HCT116 (cell line): ENCODE measurements around the gene WNT3A. TPM values are rescaled to one million over a fixed set of nuclear protein-coding genes. Genes with fewer than 3 reads are reported as not detected.

Experiments
- ATAC-seq: fragments of 200-7000 bp; cut with Tn5 transposase; 2 replicates; pipeline ENCODE4 v1.9.1; 2020; ENCODE audit warnings: mild to moderate bottlenecking, moderate library complexity
- BruUV-seq: library from RNA; stranded (reverse); fragments of 400-500 nt; replicated peaks from 2 replicates; lab custom pipeline; 2021; lab: Mats Ljungman, UMichigan
- CTCF ChIA-PET: fragments of 300-600 bp; sonication (Branson Sonifier 250); formaldehyde crosslinking; loops from one replicate; lab custom pipeline; 2021; ENCODE audit warnings: antibody characterized with exemption; lab: Charles Lee
- POLR2A ChIA-PET: fragments of 300-600, 350-600 bp; sonication (Branson Sonifier 250); formaldehyde crosslinking; loops from one replicate; lab custom pipeline; 2021; ENCODE audit warnings: antibody characterized with exemption; lab: Charles Lee
- RAD21 ChIA-PET, 2 experiments: fragments of 300-600 bp; sonication (Branson Sonifier 250); formaldehyde crosslinking; loops; one replicate each; lab custom pipeline; 2023; ENCODE audit warnings: low total read pairs in 2 of 2; ENCODE audit not compliant: uncharacterized antibody in 2 of 2, unreplicated experiment in 2 of 2, low non-redundant PET in 1 of 2; lab: Charles Lee
- DNase-seq: peaks from one replicate; pipeline ENCODE4 v3.0.0-alpha.2; 2010; ENCODE audit warnings: low read depth, low spot score
- H2AFZ ChIP-seq: fragments of 200-600 bp; shearing (Covaris generic), sonication (generic); 2 replicates; pipeline ENCODE4 v1.6.1; 2017; ENCODE audit warnings: low read depth, mixed run types, mixed read lengths, antibody characterized with exemption, low read length; ENCODE audit not compliant: poor library complexity, severe bottlenecking
- H3K27ac ChIP-seq: 2 replicates; pipeline ENCODE4 v1.5.1; 2012; ENCODE audit warnings: low read depth, low read length
- H3K27me3 ChIP-seq: fragments of 200-600 bp; sonication (generic); 2 replicates; pipeline ENCODE4 v1.6.1; 2016; ENCODE audit warnings: mixed run types, low read length, mixed read lengths; ENCODE audit not compliant: insufficient read depth
- H3K36me3 ChIP-seq, 2 experiments: fragments of 200-500 bp in 1 of 2; fragments of 200-600 bp in 1 of 2; sonication (Bioruptor generic) in 1 of 2; sonication (generic) in 1 of 2; 2 replicates each; pipeline versions ENCODE4 v1.5.1 to v1.6.1; 2014 to 2016; ENCODE audit warnings: low read length in 2 of 2, inconsistent platforms in 1 of 2, mixed read lengths in 1 of 2, mixed run types in 1 of 2; ENCODE audit not compliant: insufficient read depth in 2 of 2, control insufficient read depth in 1 of 2
- H3K4me1 ChIP-seq, 2 experiments: fragments of 200-600 bp in 1 of 2; sonication (generic) in 1 of 2; 2 replicates each; pipeline versions ENCODE4 v1.5.1 to v1.6.1; 2012 to 2017; ENCODE audit warnings: low read length in 2 of 2, inconsistent platforms in 1 of 2, mild to moderate bottlenecking in 1 of 2, mixed read lengths in 1 of 2, mixed run types in 1 of 2, moderate library complexity in 1 of 2; ENCODE audit not compliant: insufficient read depth in 2 of 2, control insufficient read depth in 1 of 2
- H3K4me2 ChIP-seq: fragments of 200-600 bp; sonication (generic); 2 replicates; pipeline ENCODE4 v1.6.1; 2017; ENCODE audit warnings: mixed run types, low read length, mixed read lengths
- H3K4me3 ChIP-seq, 2 experiments: fragments of 200-600 bp in 1 of 2; sonication (generic) in 1 of 2; replicated peaks in 1 of 2; 2 replicates each; pipeline ENCODE4 v1.5.1; 2011 to 2016; ENCODE audit warnings: low read length in 2 of 2, control low read depth in 1 of 2, low read depth in 1 of 2, mild to moderate bottlenecking in 1 of 2, mixed read lengths in 1 of 2, mixed run types in 1 of 2
- H3K79me2 ChIP-seq: fragments of 200-600 bp; sonication (generic); 2 replicates; pipeline ENCODE4 v1.6.1; 2017; ENCODE audit warnings: mild to moderate bottlenecking, mixed run types, low read length, moderate library complexity, mixed read lengths; ENCODE audit not compliant: insufficient read depth
- H3K9ac ChIP-seq: fragments of 200-600 bp; sonication (generic); 2 replicates; pipeline ENCODE4 v1.6.1; 2016; ENCODE audit warnings: low read length, mixed read lengths
- H3K9me2 ChIP-seq: fragments of 200-600 bp; sonication (generic), shearing (Covaris generic); 2 replicates; pipeline ENCODE4 v1.6.1; 2017; ENCODE audit warnings: mixed run types, mild to moderate bottlenecking, moderate library complexity; ENCODE audit not compliant: insufficient read depth
- H3K9me3 ChIP-seq, 2 experiments: fragments of 200-500 bp in 1 of 2; fragments of 200-600 bp in 1 of 2; sonication (Bioruptor generic) in 1 of 2; sonication (generic) in 1 of 2; 2 replicates each; pipeline ENCODE4 v1.6.1; 2014 to 2017; ENCODE audit warnings: low read length in 2 of 2, mixed read lengths in 2 of 2, inconsistent platforms in 1 of 2, low read depth in 1 of 2, mild to moderate bottlenecking in 1 of 2, mixed run types in 1 of 2, moderate library complexity in 1 of 2; ENCODE audit not compliant: control insufficient read depth in 1 of 2, insufficient read depth in 1 of 2
- H4K20me1 ChIP-seq: fragments of 200-600 bp; sonication (generic), shearing (Covaris generic); 2 replicates; pipeline ENCODE4 v1.6.1; 2017; ENCODE audit warnings: mixed run types, mild to moderate bottlenecking, moderate library complexity; ENCODE audit not compliant: insufficient read depth
- CBX3 ChIP-seq: IDR thresholded peaks from 2 replicates; pipeline ENCODE4 v1.6.1; 2012; ENCODE audit warnings: low read depth
- CEBPB ChIP-seq: IDR thresholded peaks from 2 replicates; pipeline ENCODE4 v1.6.1; 2012; ENCODE audit warnings: low read depth
- EGR1 ChIP-seq: IDR thresholded peaks from 2 replicates; pipeline ENCODE4 v1.6.1; 2012; ENCODE audit warnings: low read depth
- ELF1 ChIP-seq: IDR thresholded peaks from 2 replicates; pipeline ENCODE4 v1.6.1; 2012; ENCODE audit warnings: low read depth, borderline replicate concordance
- EZH2 ChIP-seq: fragments of 200-600 bp; sonication (generic); IDR thresholded peaks from 2 replicates; pipeline ENCODE4 v1.6.1; 2017; ENCODE audit warnings: antibody characterized with exemption, mixed run types
- EZH2phosphoT487 ChIP-seq: fragments of 200-600 bp; IDR thresholded peaks from 2 replicates; pipeline ENCODE4 v1.6.1; 2018; ENCODE audit warnings: antibody characterized with exemption, borderline replicate concordance
- JUND ChIP-seq: IDR thresholded peaks from 2 replicates; pipeline ENCODE4 v1.6.1; 2012
- POLR2A ChIP-seq: IDR thresholded peaks from 2 replicates; pipeline ENCODE4 v1.7.0; 2011; ENCODE audit warnings: borderline replicate concordance; ENCODE audit not compliant: insufficient read depth, insufficient read length; ENCODE audit errors: extremely low read depth
- RAD21 ChIP-seq: IDR thresholded peaks from 2 replicates; pipeline ENCODE4 v1.6.1; 2012; ENCODE audit warnings: low read depth, mild to moderate bottlenecking
- REST ChIP-seq: IDR thresholded peaks from 2 replicates; pipeline ENCODE4 v1.6.1; 2012; ENCODE audit warnings: low read depth
- TCF7L2 ChIP-seq: IDR thresholded peaks from 2 replicates; pipeline ENCODE4 v1.7.0; 2011; ENCODE audit warnings: borderline replicate concordance, inconsistent platforms; ENCODE audit not compliant: insufficient read depth, insufficient read length; ENCODE audit errors: extremely low read depth
- YY1 ChIP-seq: IDR thresholded peaks from 2 replicates; pipeline ENCODE4 v1.6.1; 2011; ENCODE audit warnings: low read length, low read depth, moderate library complexity, mild to moderate bottlenecking; ENCODE audit not compliant: insufficient replicate concordance; ENCODE audit errors: extremely low read depth
- ZFX ChIP-seq: fragments of 450-650 bp; IDR thresholded peaks from 2 replicates; pipeline ENCODE4 v1.6.1; 2017
- ZNF274 ChIP-seq: fragments of 200-500 bp; sonication (Bioruptor generic); IDR thresholded peaks from 2 replicates; pipeline ENCODE4 v1.6.1; 2014; ENCODE audit warnings: mild to moderate bottlenecking, low read depth, low read length, inconsistent platforms
- intact Hi-C: fragments of 100-400 bp; cut with micrococcal nuclease; formaldehyde crosslinking; loops from 2 replicates; pipeline ENCODE4 v1.10.0; 2022
- total RNA-seq: library from RNA; stranded (reverse); gene quantifications from one replicate; pipeline ENCODE4 v1.2.1, GENCODE V29; 2021; ENCODE audit not compliant: unreplicated experiment
- TF ChIP-seq, protein P1 (sequence below): IDR thresholded peaks from 2 replicates; pipeline ENCODE4 v1.6.1; 2011; ENCODE audit warnings: mild to moderate bottlenecking, low read length, moderate library complexity; ENCODE audit not compliant: insufficient replicate concordance; ENCODE audit errors: extremely low read depth

The WNT3A gene
- total RNA-seq, 1 experiment from 2014 or later = 3.7 TPM

DNA sequence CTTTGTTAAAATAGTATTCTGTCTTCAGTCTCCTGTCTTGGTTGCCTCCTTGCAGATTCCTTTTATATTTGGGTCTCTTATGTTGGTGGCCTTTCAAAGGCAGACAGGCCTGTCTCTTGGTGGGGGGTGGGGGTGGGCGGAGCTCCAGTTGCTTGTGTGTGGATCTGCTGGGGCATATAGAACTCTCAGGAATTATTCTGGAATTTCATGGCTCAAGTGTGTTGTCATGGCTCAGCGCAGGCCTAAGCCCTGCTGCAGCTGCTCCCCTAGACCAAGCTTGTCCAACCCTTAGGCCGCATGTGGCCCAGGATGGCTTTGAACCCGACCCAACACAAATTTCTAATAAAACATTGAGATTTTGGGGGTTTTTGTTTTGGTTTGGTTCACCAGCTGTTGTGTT is 88.4 kb downstream of the WNT3A start:
- no peak for ATAC-seq
- POLR2A ChIA-PET = no interaction called here
- peaks cover 15 to 73% of the 10 kb centered on the region in 2 experiments for H3K36me3 ChIP-seq

GRCh38 chr1:228095938-228096337 is 89.1 kb downstream of the WNT3A start:
- RAD21 ChIA-PET = no interaction called here
- no peak overlapping the region for H2AFZ ChIP-seq
- peaks cover 21% of the 10 kb centered on the region; the same call in 1 of the 2 replicates for H4K20me1 ChIP-seq
- H3K79me2 ChIP-seq = peaks cover 97% of the 10 kb centered on the region
- BruUV-seq = no TSS peak
- peaks cover 10 to 19% of the 10 kb centered on the region in 2 experiments; a peak in 2 of 4 replicates for H3K9me3 ChIP-seq
- no peak overlapping the region for H3K4me3 ChIP-seq
- H3K27ac ChIP-seq = no peak overlapping the region
- ATAC-seq (no peak), DNase-seq (no peak)
- CTCF ChIA-PET = no interaction called here
- H3K9me2 ChIP-seq = no peaks in the 10 kb centered on the region
- H3K27me3 ChIP-seq = no peaks in the 10 kb centered on the region
- intact Hi-C loops = no loop called here
- TF ChIP-seq CEBPB = no peak
- no peak for TF ChIP-seq EZH2
- TF ChIP-seq REST = no peak
- no peak for TF ChIP-seq ZNF274
- no peak for TF ChIP-seq YY1
- TF ChIP-seq ELF1 = no peak
- TF ChIP-seq JUND = no peak
- no peak for TF ChIP-seq POLR2A
- no peak for TF ChIP-seq RAD21
- TF ChIP-seq EGR1 = no peak
- TF ChIP-seq EZH2phosphoT487 = no peak
- POLR2A ChIA-PET = no interaction called here
- H3K9ac ChIP-seq = no peak overlapping the region
- no peak overlapping the region for H3K4me2 ChIP-seq
- peaks cover 15 to 68% of the 10 kb centered on the region in 2 experiments for H3K36me3 ChIP-seq
- no peaks in the 10 kb centered on the region for H3K4me1 ChIP-seq

More for the DNA sequence above, 88.4 kb downstream of the WNT3A start:
- Histone ChIP-seq H3K79me2 (peaks cover 100% of the 10 kb centered on the region), H3K4me2 (no peak overlapping the region), H3K9me2 (no peaks in the 10 kb centered on the region), H3K27ac (no peak overlapping the region), H3K9ac (no peak overlapping the region), H3K4me3 (no peak overlapping the region), H3K27me3 (no peaks in the 10 kb centered on the region), H3K9me3 (peaks cover 10 to 19% of the 10 kb centered on the region in 2 experiments; a peak in 2 of 4 replicates), H2AFZ (no peak overlapping the region), H3K4me1 (no peaks in the 10 kb centered on the region), H4K20me1 (peaks cover 29% of the 10 kb centered on the region; the same call in 1 of the 2 replicates)
- ChIA-PET RAD21 (no interaction called here), CTCF (no interaction called here)
- TF ChIP-seq ELF1 (no peak), ZFX (no peak), POLR2A (no peak), JUND (no peak), ZNF274 (no peak), TCF7L2 (no peak), CBX3 (no peak), EGR1 (no peak)
- TF ChIP-seq, protein P1, sequence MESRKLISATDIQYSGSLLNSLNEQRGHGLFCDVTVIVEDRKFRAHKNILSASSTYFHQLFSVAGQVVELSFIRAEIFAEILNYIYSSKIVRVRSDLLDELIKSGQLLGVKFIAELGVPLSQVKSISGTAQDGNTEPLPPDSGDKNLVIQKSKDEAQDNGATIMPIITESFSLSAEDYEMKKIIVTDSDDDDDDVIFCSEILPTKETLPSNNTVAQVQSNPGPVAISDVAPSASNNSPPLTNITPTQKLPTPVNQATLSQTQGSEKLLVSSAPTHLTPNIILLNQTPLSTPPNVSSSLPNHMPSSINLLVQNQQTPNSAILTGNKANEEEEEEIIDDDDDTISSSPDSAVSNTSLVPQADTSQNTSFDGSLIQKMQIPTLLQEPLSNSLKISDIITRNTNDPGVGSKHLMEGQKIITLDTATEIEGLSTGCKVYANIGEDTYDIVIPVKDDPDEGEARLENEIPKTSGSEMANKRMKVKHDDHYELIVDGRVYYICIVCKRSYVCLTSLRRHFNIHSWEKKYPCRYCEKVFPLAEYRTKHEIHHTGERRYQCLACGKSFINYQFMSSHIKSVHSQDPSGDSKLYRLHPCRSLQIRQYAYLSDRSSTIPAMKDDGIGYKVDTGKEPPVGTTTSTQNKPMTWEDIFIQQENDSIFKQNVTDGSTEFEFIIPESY = no peak
- intact Hi-C loops = no loop called here
- BruUV-seq = no TSS peak
- no peak for DNase-seq
